Prostate gland (tissue), 2 donors: Measurements from ENCODE around the gene OR3A2. TPM values are rescaled to one million over a fixed set of nuclear protein-coding genes. Genes with fewer than 3 reads are reported as not detected.
"Not testable (repeated sequence)": the region's sequence is repeated elsewhere in the genome, so short reads cannot be mapped to it uniquely, and the experiment has no call there.

Experiments
- DNase-seq: peaks from one replicate; pipeline ENCODE4 v3.0.0-alpha.2; 2019; ENCODE audit warnings: low spot score
- H3K27ac ChIP-seq, 2 donors: fragments of 200-600 bp; sonication (generic); 2 replicates each; pipeline ENCODE4 v1.5.1; 2017 to 2019
- H3K27me3 ChIP-seq: fragments of 200-600 bp; sonication (generic); replicated peaks from 2 replicates; pipeline ENCODE4 v1.5.1; 2019; ENCODE audit not compliant: insufficient read depth
- H3K36me3 ChIP-seq, 2 donors: fragments of 200-600 bp; sonication (generic); 1 replicate in 1 of 2; 2 replicates in 1 of 2; pipeline versions ENCODE4 v1.5.1 to v1.8.1; 2017 to 2019
- H3K4me1 ChIP-seq: fragments of 200-600 bp; sonication (generic); replicated peaks from 2 replicates; pipeline ENCODE4 v1.5.1; 2019
- H3K4me3 ChIP-seq, 2 donors: fragments of 200-600 bp; sonication (generic); 2 replicates each; pipeline ENCODE4 v1.5.1; 2017 to 2019
- H3K9me3 ChIP-seq: fragments of 200-600 bp; sonication (generic); 2 replicates; pipeline ENCODE4 v1.5.1; 2017
- CTCF ChIP-seq, 4 experiments: fragments of 200-600 bp in 2 of 4; fragments of 450-650 bp in 2 of 4; sonication (generic) in 2 of 4; IDR thresholded peaks; 1 replicate in 3 of 4; 2 replicates in 1 of 4; pipeline ENCODE4 v1.5.1; 2016 to 2019; ENCODE audit warnings: antibody characterized with exemption in 4 of 4, mild to moderate bottlenecking in 2 of 4, moderate library complexity in 2 of 4
- POLR2A ChIP-seq: fragments of 450-650 bp; IDR thresholded peaks from one replicate; pipeline ENCODE4 v1.6.1; 2016; ENCODE audit warnings: antibody characterized with exemption, mild to moderate bottlenecking
- POLR2AphosphoS5 ChIP-seq: sonication (generic); formaldehyde crosslinking; IDR thresholded peaks from one replicate; pipeline ENCODE4 v1.6.1; 2017; ENCODE audit warnings: antibody characterized with exemption
- WGBS: methylation state at CpG from one replicate; pipeline ENCODE4 v1.1.5; 2018; 5-methylcytosine and 5-hydroxymethylcytosine counted together
- intact Hi-C: fragments of 100-400 bp; cut with DNase I; formaldehyde crosslinking; loops from one replicate; pipeline ENCODE4 v1.14.2; 2022
- small RNA-seq, 2 donors: library from RNA; depleted of rRNA; stranded (forward); fragments of <200 nt; gene quantifications; one replicate each; pipeline ENCODE3, GENCODE V24; 2016
- total RNA-seq, 2 donors: library from RNA; depleted of rRNA; stranded (reverse); fragments of >200 nt; gene quantifications; one replicate each; pipeline ENCODE4 v1.1.0, GENCODE V29; 2016

OR3A2 gene
- total RNA-seq, 2 donors from 2014 or later: 7.9 TPM; not detected in 1

GRCh38 chr17:3256575-3256974, 129.5 kb downstream of the OR3A2 start:
- intact Hi-C loops: no loop called here
- Histone ChIP-seq H3K27ac (no peak overlapping the region), H3K4me1 (no peaks in the 10 kb centered on the region), H3K4me3 (no peak overlapping the region), H3K27me3 (no peaks in the 10 kb centered on the region), H3K9me3 (no peaks in the 10 kb centered on the region), H3K36me3 (no peaks in the 10 kb centered on the region)
- TF ChIP-seq POLR2A: no peak
- no peak for TF ChIP-seq POLR2AphosphoS5
- TF ChIP-seq CTCF (IDR thresholded peaks at IDR 0.05): no peak
- 90% methylated on average over 8 of the region's 8 CpGs for WGBS
- DNase-seq: no peak

GRCh38 chr17:3249013-3249412, 137.1 kb downstream of the OR3A2 start:
- WGBS: no CpG with 5 or more reads among the region's 2 CpGs
- H3K27ac ChIP-seq, H3K9me3 ChIP-seq, H3K4me1 ChIP-seq, H3K27me3 ChIP-seq, intact Hi-C loops, H3K36me3 ChIP-seq, DNase-seq, H3K4me3 ChIP-seq: not testable (repeated sequence)

- WGBS: 75% methylated on average over 1 of the region's 1 CpG
- intact Hi-C loops, H3K4me3 ChIP-seq, H3K27me3 ChIP-seq, H3K36me3 ChIP-seq, DNase-seq, H3K4me1 ChIP-seq, H3K9me3 ChIP-seq, H3K27ac ChIP-seq: not testable (repeated sequence)
These were observed 141.3 kb downstream of the OR3A2 start for GRCh38 chr17:3244841-3245240.

- H3K4me1 ChIP-seq, DNase-seq, H3K27me3 ChIP-seq, H3K36me3 ChIP-seq, intact Hi-C loops, H3K4me3 ChIP-seq, H3K9me3 ChIP-seq, H3K27ac ChIP-seq: not testable (repeated sequence)
- 100% methylated on average over 1 of the region's 1 CpG for WGBS
These were observed 145.1 kb downstream of the OR3A2 start for GRCh38 chr17:3241044-3241443.

GRCh38 chr17:3238685-3239084, 147.4 kb downstream of the OR3A2 start:
- H3K4me1 ChIP-seq, intact Hi-C loops, H3K27ac ChIP-seq, H3K9me3 ChIP-seq, H3K27me3 ChIP-seq, H3K4me3 ChIP-seq, H3K36me3 ChIP-seq, DNase-seq: not testable (repeated sequence)
- WGBS: 19% methylated on average over 2 of the region's 2 CpGs

- H3K36me3 ChIP-seq, H3K27ac ChIP-seq, H3K27me3 ChIP-seq, H3K4me3 ChIP-seq, H3K4me1 ChIP-seq, DNase-seq, H3K9me3 ChIP-seq, intact Hi-C loops: not testable (repeated sequence)
- WGBS: 86% methylated on average over 8 of the region's 8 CpGs
These were observed 153.8 kb downstream of the OR3A2 start for GRCh38 chr17:3232300-3232699.

Small RNA genes within 50 kb of the gene (small RNA-seq; reads per million reads assigned to genes)
- 0 reads per million in 2 donors for gene OR1AC1P

Other genes with a start within 250 kb of the OR3A2 start
- gene OR1A2, start 188.8 kb downstream of the OR3A2 start, total RNA-seq: not detected
- gene OR1A1, start 178.6 kb downstream of the OR3A2 start, total RNA-seq: not detected
- 1 to 10 TPM in 1 of 2 donors, not detected in 1; 2.8 TPM for gene OR3A1, start 87.9 kb downstream of the OR3A2 start, total RNA-seq
- gene OR1E1, start 12.1 kb upstream of the OR3A2 start, total RNA-seq: not detected
- gene OR3A3, start 25.1 kb upstream of the OR3A2 start, total RNA-seq: not detected
- not detected for gene OR1E2, start 47.5 kb upstream of the OR3A2 start, total RNA-seq
- gene SPATA22, start 85.5 kb upstream of the OR3A2 start, total RNA-seq: 10 to 100 TPM in 1 of 2 donors, not detected in 1; 13.5 TPM
- gene ASPA, start 89.7 kb upstream of the OR3A2 start, total RNA-seq: 1 to 10 TPM in 1 of 2 donors, under 1 TPM in 1; 0.46 to 3.5 TPM
- 10 to 100 TPM in 1 of 2 donors, not detected in 1; 10.5 TPM for gene TRPV3, start 171.5 kb upstream of the OR3A2 start, total RNA-seq
- gene TRPV1, start 223.1 kb upstream of the OR3A2 start, total RNA-seq: 10 to 100 TPM in 1 of 2 donors, 1 to 10 TPM in 1; 4.0 to 10.6 TPM
- gene SHPK, start 249.9 kb upstream of the OR3A2 start, total RNA-seq: 10 to 100 TPM; 13.6 to 25.5 TPM